ENCODE results near the gene C12orf50. TPM values are rescaled to one million over a fixed set of nuclear protein-coding genes. Genes with fewer than 3 reads are reported as not detected.

Gene C12orf50
- polyA plus RNA-seq, 3 donors, result not detected

DNA sequence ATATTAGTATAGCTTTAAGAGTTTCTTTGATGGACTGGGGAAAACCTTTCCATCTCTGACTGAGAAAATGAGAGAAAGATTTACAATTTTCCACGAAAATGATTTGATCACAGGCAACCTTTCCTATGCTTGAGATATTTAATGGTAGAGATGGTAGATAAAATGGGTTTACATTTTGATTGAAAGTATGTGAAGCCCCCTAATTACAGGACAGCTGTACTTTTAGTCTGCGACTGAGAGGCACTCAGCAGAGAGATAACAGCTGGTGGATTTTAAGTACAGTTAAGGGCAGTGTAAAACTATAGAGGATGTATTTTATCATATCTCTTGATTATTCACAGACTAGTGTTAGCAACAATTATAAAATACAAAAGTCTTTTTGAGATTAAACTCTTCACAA is 40.7 kb downstream of the C12orf50 start:
- intact Hi-C loops (cut with micrococcal nuclease), result no loop called here
- H3K4me3 Mint-ChIP-seq, result no peak overlapping the region
- Histone ChIP-seq H3K4me1 (ENCODE audit: control insufficient read depth in 1 of 2, insufficient read depth in 2 of 2, low read length in 2 of 2) (no peaks in the 10 kb centered on the region), H3K79me2 (ENCODE audit: insufficient read depth, low read length) (no peaks in the 10 kb centered on the region), H3K9me3 (replicated peaks in 1 of 2; ENCODE audit: control insufficient read depth in 1 of 2, insufficient read depth in 1 of 2, low read length in 2 of 2) (no peaks in the 10 kb centered on the region), H3K4me2 (replicated peaks; ENCODE audit: extremely low read depth, low read length, poor library complexity, severe bottlenecking) (no peak overlapping the region), H4K20me1 (ENCODE audit: insufficient read depth, low read length) (no peaks in the 10 kb centered on the region), H2AFZ (ENCODE audit: insufficient read depth, low read depth, low read length, poor library complexity, severe bottlenecking) (no peak overlapping the region), H3K27me3 (ENCODE audit: control insufficient read depth in 2 of 2, insufficient read depth in 2 of 2, low read length in 2 of 2) (no peaks in the 10 kb centered on the region), H3K36me3 (replicated peaks in 1 of 2; ENCODE audit: control insufficient read depth in 1 of 2, insufficient read depth in 2 of 2, low read length in 2 of 2) (no peaks in the 10 kb centered on the region), H3K27ac (ENCODE audit: low read depth in 1 of 2, low read length in 2 of 2) (no peak overlapping the region), H3K9ac (ENCODE audit: insufficient read depth, low read length, poor library complexity, severe bottlenecking) (no peak overlapping the region), H3K4me3 (replicated peaks in 1 of 3; ENCODE audit: low read depth in 2 of 3, low read length in 3 of 3) (no peak overlapping the region)
- peaks cover 0 to 4% (median 0%) of the 10 kb centered on the region in 3 donors for H3K27me3 Mint-ChIP-seq (ENCODE audit: low read depth in 3 of 3)
- H3K9me3 Mint-ChIP-seq, result peaks cover 0 to 2% (median 0%) of the 10 kb centered on the region in 7 donors
- WGBS (ENCODE audit: insufficient coverage), result no CpG with 5 or more reads among the region's 2 CpGs
- no peaks in the 10 kb centered on the region for H3K36me3 Mint-ChIP-seq
- no peak for DNase-seq
- H3K27ac Mint-ChIP-seq, result no peak overlapping the region
- TF ChIP-seq, protein P1, sequence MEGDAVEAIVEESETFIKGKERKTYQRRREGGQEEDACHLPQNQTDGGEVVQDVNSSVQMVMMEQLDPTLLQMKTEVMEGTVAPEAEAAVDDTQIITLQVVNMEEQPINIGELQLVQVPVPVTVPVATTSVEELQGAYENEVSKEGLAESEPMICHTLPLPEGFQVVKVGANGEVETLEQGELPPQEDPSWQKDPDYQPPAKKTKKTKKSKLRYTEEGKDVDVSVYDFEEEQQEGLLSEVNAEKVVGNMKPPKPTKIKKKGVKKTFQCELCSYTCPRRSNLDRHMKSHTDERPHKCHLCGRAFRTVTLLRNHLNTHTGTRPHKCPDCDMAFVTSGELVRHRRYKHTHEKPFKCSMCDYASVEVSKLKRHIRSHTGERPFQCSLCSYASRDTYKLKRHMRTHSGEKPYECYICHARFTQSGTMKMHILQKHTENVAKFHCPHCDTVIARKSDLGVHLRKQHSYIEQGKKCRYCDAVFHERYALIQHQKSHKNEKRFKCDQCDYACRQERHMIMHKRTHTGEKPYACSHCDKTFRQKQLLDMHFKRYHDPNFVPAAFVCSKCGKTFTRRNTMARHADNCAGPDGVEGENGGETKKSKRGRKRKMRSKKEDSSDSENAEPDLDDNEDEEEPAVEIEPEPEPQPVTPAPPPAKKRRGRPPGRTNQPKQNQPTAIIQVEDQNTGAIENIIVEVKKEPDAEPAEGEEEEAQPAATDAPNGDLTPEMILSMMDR (IDR thresholded peaks at IDR 0.05), result no peak
- H3K4me1 Mint-ChIP-seq, result no peaks in the 10 kb centered on the region

DNA sequence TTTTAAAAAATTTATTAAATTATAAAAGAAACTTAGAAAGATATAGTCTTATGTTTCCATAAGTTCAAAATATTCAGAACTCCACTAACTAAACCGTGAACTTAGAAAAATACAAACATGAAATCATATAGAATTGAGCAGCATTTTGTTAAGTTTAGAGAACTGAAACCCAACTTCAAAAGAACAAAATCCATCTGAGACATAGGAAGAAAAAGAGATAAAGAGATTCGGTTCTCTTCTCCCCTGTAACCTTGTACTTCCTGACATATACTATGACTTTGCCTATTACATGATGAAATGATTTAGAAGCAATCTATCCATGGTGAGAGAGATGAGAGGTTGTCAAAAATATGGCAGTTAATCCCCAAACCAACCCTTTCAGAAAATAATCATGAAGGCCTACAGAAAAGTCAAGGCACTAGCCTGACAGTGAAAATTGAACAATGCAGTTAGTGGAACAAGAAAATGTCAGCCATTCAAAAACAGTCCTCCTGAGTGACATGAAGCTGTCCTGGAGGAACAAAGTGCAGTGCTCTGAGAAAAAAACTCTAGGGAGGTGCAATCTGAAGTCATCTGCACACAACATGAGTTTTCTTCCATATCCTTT is 44.0 kb downstream of the C12orf50 start:
- intact Hi-C loops (cut with micrococcal nuclease), result no loop called here
- H3K9me3 ChIP-seq (replicated peaks in 1 of 2; ENCODE audit: control insufficient read depth in 1 of 2, insufficient read depth in 1 of 2, low read length in 2 of 2), result no peaks in the 10 kb centered on the region
- H3K27ac ChIP-seq (ENCODE audit: low read depth in 1 of 2, low read length in 2 of 2), result no peak overlapping the region
- H2AFZ ChIP-seq (ENCODE audit: insufficient read depth, low read depth, low read length, poor library complexity, severe bottlenecking), result no peak overlapping the region
- Mint-ChIP-seq H3K9me3 (peaks cover 0 to 2% (median 0%) of the 10 kb centered on the region in 7 donors), H3K27me3 (ENCODE audit: low read depth in 3 of 3) (peaks cover 0 to 2% (median 0%) of the 10 kb centered on the region in 3 donors), H3K36me3 (no peaks in the 10 kb centered on the region), H3K4me3 (no peak overlapping the region), H3K27ac (no peak overlapping the region), H3K4me1 (no peaks in the 10 kb centered on the region)
- H3K4me3 ChIP-seq (replicated peaks in 1 of 3; ENCODE audit: low read depth in 2 of 3, low read length in 3 of 3), result no peak overlapping the region
- H4K20me1 ChIP-seq (ENCODE audit: insufficient read depth, low read length), result no peaks in the 10 kb centered on the region
- no peaks in the 10 kb centered on the region for H3K79me2 ChIP-seq (ENCODE audit: insufficient read depth, low read length)
- no peak for DNase-seq
- no peaks in the 10 kb centered on the region for H3K36me3 ChIP-seq (replicated peaks in 1 of 2; ENCODE audit: control insufficient read depth in 1 of 2, insufficient read depth in 2 of 2, low read length in 2 of 2)
- TF ChIP-seq, protein P1 (IDR thresholded peaks at IDR 0.05), result no peak
- H3K4me1 ChIP-seq (ENCODE audit: control insufficient read depth in 1 of 2, insufficient read depth in 2 of 2, low read length in 2 of 2), result no peaks in the 10 kb centered on the region
- H3K4me2 ChIP-seq (replicated peaks; ENCODE audit: extremely low read depth, low read length, poor library complexity, severe bottlenecking), result no peak overlapping the region
- no peaks in the 10 kb centered on the region for H3K27me3 ChIP-seq (ENCODE audit: control insufficient read depth in 2 of 2, insufficient read depth in 2 of 2, low read length in 2 of 2)
- no peak overlapping the region for H3K9ac ChIP-seq (ENCODE audit: insufficient read depth, low read length, poor library complexity, severe bottlenecking)
- no CpG with 5 or more reads among the region's 2 CpGs for WGBS (ENCODE audit: insufficient coverage)
